Epithelial cell of proximal tubule (primary cell): ENCODE results near the gene DHX32. TPM values are rescaled to one million over a fixed set of nuclear protein-coding genes. Genes with fewer than 3 reads are reported as not detected.
"Not testable (repeated sequence)": the region's sequence is repeated elsewhere in the genome, so short reads cannot be mapped to it uniquely, and the experiment has no call there.

Experiments
- DNase-seq: peaks from one replicate; pipeline ENCODE4 v3.0.0-alpha.2; 2011; ENCODE audit warnings: low read depth
- H3K4me3 ChIP-seq: 2 replicates; pipeline ENCODE4 v1.5.1; 2011; ENCODE audit warnings: low read depth, mild to moderate bottlenecking, low read length
- total RNA-seq: library from RNA; depleted of rRNA; stranded (reverse); fragments of >200 nt; gene quantifications from 2 replicates; pipeline ENCODE4 v1.2.3, GENCODE V29; 2015
- TF ChIP-seq, protein P1 (sequence below): conservative IDR thresholded peaks from 2 replicates; pipeline ENCODE4 v1.5.1; 2012; ENCODE audit warnings: low read depth, mild to moderate bottlenecking, low read length

Gene DHX32
- total RNA-seq, 1 donor from 2014 or later: 29.6 TPM

DNA sequence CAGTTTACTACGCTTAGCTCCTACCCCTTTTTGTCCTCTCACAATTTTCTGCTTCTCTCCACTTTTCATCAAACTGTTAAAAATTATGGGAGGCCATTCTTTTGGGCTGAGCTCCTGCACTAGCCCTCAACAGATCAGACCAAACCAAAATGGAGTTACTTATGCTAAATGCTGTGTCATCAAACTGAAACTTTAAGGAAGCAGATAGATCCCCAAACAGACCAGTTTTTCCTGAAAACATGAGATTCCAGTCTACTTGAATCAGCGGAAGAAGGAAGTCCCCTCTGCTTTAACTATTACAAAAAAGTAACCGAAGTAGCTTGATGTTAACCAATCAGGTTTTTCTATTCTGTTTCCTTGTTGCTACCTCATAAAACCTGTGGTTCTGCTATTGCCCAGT, 35.9 kb upstream of the DHX32 start:
- no peak for DNase-seq
- H3K4me3 ChIP-seq: no peak overlapping the region
- TF ChIP-seq, protein P1, sequence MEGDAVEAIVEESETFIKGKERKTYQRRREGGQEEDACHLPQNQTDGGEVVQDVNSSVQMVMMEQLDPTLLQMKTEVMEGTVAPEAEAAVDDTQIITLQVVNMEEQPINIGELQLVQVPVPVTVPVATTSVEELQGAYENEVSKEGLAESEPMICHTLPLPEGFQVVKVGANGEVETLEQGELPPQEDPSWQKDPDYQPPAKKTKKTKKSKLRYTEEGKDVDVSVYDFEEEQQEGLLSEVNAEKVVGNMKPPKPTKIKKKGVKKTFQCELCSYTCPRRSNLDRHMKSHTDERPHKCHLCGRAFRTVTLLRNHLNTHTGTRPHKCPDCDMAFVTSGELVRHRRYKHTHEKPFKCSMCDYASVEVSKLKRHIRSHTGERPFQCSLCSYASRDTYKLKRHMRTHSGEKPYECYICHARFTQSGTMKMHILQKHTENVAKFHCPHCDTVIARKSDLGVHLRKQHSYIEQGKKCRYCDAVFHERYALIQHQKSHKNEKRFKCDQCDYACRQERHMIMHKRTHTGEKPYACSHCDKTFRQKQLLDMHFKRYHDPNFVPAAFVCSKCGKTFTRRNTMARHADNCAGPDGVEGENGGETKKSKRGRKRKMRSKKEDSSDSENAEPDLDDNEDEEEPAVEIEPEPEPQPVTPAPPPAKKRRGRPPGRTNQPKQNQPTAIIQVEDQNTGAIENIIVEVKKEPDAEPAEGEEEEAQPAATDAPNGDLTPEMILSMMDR: no peak

DNA sequence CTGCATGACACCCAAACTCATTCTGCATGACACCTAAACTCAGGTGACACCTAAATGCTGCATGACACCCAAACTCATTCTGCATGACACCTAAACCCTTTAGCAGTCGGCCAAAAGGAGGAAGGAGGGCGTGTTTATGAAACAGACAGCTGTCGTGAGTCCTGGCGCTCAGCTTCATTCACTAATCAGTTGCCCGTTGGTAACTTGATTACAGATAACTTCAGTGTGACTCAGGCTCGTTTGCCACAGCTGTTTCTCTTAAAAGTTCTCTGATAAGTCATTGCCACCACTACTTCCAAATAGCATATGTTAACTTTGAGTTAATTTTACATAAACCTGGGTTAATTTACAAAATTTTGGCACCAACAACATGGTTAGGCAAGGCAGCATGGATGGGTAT, 32.2 kb upstream of the DHX32 start:
- H3K4me3 ChIP-seq, DNase-seq: not testable (repeated sequence)

DNA sequence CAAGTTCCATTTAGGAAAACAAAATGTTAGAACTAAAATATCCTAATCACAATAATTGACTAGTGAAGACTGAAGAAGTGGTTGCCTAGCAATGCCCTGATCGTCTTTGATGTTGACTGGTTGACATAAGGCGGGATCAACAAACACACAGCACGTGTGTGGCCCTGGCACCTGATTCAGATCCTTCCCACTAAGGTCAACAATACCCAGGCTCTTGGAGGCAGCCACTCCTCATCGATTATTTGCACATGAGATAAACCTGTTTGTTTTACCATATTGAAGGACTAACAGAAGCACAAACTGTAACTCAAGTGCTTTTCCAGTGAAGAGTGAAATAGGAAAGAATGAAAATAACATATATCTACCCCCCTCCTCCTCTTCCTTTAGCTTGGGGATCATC, 30.9 kb upstream of the DHX32 start:
- DNase-seq: no peak
- TF ChIP-seq, protein P1: no peak

DNA sequence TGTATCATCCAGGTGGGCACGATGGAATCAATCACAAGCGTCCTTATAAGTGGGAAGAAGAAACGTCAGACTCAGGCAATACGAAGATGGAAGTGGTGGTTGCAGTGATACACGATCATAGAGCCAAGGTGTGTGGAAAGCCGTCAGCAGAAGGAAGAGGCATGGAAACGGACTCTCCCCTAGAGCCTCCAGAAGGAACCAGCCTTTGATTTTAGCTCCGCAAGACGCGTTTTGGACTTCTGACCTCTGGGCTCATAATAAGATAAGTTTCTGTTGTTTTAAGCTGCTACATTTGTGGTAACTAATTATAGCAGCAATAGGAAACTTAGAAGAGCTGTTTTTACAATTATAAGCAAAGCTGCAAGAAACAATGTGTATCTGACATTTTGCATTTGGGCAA, 30.1 kb upstream of the DHX32 start:
- TF ChIP-seq, protein P1: no peak
- no peak overlapping the region for H3K4me3 ChIP-seq
- DNase-seq: no peak

More for the DNA sequence above, 30.9 kb upstream of the DHX32 start:
- no peak overlapping the region for H3K4me3 ChIP-seq

DNA sequence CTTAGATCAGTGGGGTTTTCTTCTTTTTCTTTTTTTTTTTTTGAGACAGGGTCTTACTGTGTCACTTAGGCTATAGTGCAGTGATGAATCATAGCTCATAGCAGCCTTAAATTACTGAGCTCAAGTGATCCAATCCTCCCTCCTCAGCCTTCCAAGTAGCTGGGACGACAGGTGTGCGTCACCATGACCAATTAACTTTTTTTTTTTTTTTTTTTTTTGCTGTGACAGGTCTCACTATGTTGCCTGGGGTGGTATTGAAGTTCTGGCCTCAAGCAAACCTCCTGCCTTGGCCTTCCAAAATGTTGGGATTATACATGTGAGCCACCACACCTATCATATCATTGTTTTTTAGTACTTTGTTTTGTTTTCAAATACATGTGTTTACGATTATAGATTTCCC, 28.4 kb upstream of the DHX32 start:
- not testable (repeated sequence) for DNase-seq

DNA sequence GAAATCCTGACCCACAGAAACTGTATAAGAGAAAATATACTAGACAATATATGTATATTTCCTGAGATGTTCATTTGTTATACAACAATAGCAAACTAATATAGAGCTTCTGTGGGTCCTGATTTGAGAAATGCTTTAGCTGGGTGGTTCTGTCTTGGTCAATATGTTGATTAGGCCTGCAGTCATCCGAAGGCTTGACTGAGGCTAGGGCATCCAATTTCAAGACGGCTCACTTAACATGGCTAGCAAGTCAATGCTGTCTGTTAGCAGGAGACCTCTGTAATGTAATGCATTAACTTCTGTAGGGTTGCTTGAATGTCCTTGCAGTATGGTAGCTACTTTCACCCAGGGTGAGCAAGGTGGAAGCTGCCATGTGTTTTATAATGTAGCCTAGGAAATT, 27.7 kb upstream of the DHX32 start:
- not testable (repeated sequence) for H3K4me3 ChIP-seq, DNase-seq

More for the DNA sequence above, 28.4 kb upstream of the DHX32 start:
- H3K4me3 ChIP-seq: not testable (repeated sequence)

DNA sequence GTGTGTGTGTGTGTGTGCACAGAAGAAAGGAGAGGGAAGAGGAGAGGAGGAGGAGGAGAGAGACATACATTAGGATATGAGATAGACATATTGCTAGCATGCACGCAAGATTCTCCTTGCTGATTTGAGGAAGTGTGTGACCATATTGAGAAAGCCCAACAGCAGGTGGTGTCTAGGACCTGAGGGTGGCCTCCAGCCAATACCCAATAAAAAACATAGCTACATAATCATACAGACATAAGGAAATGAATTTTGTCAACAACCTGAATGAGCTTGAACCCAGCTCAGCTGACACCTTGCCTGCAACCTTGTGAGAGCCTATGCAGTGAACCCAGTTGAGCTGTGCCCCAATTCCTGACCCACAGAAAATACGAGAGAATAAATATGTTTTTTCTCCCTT, 26.5 kb upstream of the DHX32 start:
- not testable (repeated sequence) for DNase-seq, H3K4me3 ChIP-seq

DNA sequence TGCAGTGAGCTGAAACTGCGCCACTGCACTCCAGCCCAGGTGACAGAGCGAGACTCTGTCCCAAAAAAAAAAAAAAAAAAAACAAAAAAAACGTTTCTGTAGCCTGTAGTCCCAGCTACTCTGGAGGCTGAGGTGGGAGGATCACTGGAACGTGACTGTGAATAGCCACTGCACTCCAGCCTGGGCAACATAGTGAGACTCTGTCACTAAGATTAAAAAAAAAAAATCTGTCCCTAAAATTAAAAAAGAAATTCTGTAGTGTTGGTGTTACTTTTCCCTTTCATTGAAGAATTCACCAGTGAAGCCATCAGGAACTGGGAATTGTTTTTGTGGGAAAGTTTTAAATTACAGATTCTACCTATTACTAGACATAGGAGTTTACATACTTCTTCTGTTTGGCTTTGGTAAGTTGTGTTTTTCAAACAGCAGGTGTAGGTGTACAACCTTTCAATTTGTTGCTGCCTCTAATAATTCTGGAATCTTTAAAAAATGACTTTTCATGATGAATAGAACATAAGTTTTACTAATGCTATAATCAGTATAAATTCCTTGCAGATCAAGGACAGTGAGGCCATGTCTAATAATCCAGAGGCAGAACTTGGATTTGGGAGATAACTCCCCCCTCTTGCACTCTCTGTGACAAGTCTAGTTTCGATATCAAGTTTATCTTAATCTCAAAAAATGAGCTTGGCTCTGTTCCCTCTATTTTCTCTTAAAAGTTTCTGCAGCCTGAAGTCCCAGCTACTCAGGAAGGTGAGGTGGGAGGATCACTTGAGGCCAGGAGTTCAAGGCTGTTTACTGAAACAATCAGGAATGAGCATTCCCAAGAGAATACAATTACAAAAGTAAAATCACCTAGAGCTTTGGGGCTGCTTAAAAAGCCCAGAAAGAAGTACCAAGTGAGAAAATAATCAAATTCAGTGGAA, 24.2 kb upstream of the DHX32 start:
- not testable (repeated sequence) for DNase-seq

DNA sequence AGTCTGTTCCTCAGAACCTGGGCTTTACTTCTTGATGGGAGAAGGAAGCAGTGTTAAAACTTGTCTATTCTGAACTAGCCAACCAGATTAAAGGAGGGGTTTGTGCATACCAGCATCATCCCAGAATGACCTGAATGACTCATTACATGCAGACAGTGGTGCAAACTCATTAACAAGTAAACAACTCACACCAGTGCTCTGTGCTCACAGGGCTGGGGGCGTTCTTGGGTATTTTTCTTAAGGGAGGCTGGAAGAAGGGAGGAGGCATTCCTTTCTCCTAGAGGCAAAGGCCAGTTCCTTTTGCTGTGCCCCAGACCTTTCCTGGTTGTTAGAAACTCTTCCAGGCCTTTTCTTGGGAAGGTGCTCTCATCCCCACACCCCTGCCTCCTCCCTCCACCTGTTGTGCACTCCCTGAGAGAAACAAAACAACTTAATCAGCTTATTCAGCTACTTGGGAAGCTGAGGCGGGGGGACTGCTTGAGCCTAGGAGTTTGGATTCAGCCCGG, 22.1 kb upstream of the DHX32 start:
- peak; percentile 31 for DNase-seq
- not testable (repeated sequence) for H3K4me3 ChIP-seq

More for the DNA sequence above, 24.2 kb upstream of the DHX32 start:
- not testable (repeated sequence) for H3K4me3 ChIP-seq

DNA sequence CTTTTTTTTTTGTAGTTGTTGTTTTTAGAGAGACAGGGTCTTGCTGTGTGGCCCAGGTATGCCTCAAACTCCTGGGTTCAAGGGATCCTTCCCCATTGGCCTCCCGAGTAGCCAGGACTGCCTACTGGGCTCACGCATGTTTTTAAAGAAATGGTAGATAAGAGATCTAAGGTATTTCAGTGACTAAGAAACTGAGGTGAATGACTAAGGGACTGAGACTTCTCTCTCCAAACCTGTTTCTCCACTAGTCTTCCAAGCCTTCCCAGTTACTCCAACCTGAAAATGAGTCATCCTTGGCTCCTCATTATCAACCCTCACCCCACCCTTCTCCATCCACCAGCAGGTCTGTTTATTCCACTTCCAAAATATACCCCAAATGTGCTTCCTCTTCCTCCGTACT, 19.9 kb upstream of the DHX32 start:
- DNase-seq, H3K4me3 ChIP-seq: not testable (repeated sequence)

DNA sequence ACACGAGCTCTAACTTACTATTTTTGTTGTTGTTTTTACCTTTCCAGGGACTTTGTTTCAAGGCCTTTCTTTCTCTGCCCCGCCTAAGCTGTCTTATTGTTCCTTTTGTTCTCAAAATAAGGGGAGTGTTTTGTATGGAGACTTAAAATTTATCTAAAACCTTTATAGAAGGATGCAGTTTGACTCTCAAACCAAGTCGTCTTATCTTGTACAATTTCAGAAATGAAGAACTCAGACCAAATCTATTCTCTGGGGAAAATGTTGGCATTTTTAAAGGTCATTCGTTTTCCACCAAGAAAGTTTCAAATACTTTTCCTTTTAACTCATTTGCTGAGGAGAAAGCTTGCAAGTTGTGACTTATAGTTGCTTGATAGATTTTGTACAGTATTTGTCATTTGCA, 16.2 kb upstream of the DHX32 start:
- peak overlapping the region; percentile 86 for H3K4me3 ChIP-seq
- DNase-seq: not testable (repeated sequence)

DNA sequence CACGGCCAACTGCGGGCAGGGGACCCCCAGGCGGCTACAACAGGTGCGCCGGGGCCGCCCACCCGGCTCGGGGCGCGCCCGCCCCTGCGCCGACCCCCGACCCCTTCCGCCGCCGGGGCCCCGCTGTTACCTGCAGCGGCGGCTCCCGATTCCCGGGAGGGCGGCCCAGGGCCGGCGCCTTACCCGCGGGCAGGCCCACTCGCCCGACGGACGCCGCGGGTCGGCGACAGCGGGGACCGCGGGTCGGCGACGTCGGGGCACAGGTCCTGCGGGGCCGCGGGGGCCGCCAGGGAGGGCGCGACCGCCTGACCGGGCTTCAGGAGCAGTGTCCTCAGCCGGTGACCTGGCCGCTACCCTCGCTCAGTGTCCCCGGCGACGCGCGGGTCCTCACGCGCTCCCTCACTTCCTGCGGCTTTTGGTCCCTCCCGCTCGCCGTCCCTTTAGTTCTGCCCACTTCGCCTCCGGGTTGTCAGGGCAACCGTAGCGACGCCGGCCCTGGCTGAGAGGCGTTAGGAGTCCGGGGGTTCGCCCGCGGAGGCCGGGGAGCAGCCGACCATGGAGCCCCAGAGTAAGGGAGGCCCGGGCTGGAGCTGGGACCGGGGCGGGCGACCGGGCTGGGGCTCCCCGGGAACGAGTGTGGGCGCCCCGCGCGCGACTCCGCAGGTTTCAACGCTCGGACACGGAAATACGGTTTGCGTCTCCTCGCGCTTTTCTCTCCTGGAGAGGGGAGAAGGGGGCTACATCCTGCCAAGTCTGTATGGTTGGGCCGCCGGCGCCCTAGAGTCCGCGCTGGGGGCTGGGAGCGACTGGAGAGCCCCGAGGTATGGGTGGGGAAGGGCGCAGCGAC, 15.2 kb upstream of the DHX32 start, which contains the start of gene FANK1:
FANK1 (plus strand) TSS at position 477 of the 847 bp plus-strand sequence; CDS start at position 556, 79 bp downstream.
- DNase-seq: not testable (repeated sequence)
- peak within 1 kb of the TSS; percentile 86 for H3K4me3 ChIP-seq

DNA sequence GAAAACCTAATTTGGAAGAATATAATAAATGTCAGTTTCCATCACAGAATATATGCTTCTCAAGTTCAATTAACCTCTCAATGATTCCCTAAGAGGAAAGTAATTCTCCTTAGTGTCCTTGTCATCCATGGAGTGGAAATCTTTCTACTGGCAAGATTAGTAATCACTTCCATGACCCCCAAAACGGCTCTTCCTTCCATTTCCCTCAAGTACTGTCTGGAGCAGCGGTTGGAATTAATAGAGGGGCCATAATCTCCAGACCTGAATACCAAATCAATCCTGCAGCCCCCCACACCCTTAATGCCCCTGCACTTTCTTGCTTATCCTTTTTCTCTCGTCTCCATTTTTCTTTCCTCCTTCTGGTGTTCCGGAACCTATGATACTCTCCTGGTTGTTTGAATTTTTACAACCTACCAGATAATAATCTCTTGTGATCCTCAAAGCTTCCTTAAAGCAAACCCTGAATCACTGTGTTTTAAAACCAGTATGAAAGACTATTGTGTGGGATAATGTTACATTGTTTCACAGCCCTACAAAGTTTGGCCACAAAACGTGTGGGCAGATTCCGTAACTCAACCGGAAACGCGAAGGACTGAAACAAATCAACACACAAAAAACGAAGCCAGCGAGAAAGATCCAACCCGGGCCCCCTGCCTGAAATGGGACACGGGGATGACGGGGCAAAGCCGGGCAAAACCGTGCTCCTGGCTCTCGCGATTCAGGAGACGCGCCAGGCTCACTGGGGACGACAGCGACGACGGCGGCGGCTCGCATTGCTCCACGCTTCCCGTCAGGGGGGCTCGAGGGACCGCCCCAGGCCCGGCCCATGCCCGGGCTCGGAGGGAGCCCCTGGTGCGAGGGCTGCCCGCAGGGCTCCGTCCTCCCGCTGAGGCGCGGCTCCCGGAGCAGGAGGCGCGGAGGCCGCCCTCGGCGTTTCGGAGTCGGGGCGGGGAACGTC, 14.3 kb upstream of the DHX32 start:
- not testable (repeated sequence) for DNase-seq

DNA sequence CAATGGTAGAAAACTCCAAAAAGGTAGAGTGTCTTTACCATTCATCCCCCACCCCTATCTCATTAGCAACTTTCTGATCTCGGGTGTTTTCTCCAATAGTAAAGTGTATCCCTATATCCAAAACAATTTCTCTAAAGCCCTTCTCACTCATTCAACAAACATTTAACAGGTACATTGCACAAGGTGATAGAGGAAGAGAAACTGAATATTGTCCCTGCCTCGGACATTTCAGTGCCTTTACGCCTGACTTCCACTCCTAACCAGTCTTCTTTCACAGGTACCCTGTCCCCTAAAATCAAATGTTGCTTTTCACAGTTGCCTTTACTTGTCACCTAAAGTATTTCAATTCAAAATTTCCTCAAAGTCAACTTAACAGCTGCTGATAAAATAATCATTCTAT, 13.1 kb upstream of the DHX32 start:
- H3K4me3 ChIP-seq: peak overlapping the region; percentile 2
- DNase-seq: not testable (repeated sequence)

More for the DNA sequence above, 14.3 kb upstream of the DHX32 start:
- peak overlapping the region; percentile 86 for H3K4me3 ChIP-seq
